ENCODE data around the gene KRT79.

DNA sequence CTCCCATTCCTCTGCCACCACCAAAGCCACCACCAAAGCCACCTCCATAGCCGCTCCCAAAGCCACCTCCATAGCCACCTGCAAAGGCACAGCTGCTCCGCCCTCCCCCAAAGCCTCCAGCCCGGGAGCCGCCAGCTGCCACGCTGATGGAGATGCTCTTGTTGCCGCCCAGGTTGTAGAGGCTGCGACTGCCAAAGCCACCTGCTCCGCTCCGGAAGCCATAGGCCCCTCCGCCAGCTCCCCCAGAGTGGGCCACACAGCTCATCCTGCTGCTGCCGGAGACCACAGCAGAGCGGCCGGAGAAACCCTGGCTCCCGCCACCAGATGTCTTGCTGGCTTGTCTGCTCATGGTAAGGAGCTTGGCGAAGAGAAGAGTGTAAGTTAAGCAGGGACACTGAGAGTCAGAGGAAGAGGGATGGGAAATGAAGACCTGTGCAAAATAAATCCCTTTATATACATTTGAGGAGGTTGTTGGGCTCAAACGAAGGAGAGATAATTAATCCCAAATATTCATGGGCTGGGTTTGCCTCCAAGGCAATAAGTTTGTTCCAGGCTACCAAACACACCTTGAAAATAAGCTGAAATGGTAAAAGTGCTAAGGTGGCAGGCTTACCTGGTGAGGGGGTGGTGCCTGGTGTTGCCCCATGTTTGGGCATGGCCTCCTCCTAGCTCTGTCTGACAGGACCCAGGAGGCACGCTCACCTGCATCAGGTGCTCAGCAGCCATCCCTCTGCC, 38.2 kb downstream of the KRT79 start, which contains the start of gene KRT3:
- TF ChIP-seq, protein P1, sequence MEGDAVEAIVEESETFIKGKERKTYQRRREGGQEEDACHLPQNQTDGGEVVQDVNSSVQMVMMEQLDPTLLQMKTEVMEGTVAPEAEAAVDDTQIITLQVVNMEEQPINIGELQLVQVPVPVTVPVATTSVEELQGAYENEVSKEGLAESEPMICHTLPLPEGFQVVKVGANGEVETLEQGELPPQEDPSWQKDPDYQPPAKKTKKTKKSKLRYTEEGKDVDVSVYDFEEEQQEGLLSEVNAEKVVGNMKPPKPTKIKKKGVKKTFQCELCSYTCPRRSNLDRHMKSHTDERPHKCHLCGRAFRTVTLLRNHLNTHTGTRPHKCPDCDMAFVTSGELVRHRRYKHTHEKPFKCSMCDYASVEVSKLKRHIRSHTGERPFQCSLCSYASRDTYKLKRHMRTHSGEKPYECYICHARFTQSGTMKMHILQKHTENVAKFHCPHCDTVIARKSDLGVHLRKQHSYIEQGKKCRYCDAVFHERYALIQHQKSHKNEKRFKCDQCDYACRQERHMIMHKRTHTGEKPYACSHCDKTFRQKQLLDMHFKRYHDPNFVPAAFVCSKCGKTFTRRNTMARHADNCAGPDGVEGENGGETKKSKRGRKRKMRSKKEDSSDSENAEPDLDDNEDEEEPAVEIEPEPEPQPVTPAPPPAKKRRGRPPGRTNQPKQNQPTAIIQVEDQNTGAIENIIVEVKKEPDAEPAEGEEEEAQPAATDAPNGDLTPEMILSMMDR (IDR thresholded peaks at IDR 0.05), result no peak
- TF ChIP-seq POLR2A (IDR thresholded peaks at IDR 0.05) (no peak), POLR2AphosphoS5 (IDR thresholded peaks at IDR 0.05) (no peak)

Data from stomach (tissue), 4 donors.